ENCODE results near the gene VWF.

DNA sequence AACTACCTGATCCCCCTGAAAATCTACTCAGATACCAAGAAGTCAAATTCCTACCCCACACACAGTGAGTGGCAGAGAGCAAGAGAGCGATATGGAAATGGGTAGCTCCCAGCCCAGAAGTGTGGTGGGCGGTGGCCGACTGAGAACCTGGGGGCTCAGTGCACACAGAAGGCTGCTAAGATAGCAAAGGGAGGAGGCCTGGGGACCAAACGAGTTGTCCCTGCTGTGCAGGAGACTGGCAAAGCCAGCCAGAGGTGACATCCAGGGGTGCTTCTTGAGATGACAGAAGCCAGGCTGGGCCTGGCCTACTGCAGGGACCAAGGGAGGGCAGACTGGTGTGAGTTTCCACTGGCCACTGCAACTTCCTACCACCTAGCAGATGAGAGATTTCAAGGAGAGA lies 52.9 kb downstream of the VWF start:
- TF ChIP-seq CTCF (IDR thresholded peaks at IDR 0.05 in 4 of 5, conservative IDR thresholded peaks at IDR 0.05 in 1 of 5) = no peak
- no peak for TF ChIP-seq POLR2A (IDR thresholded peaks at IDR 0.05)

Measured in gastrocnemius medialis (tissue), 4 donors.